Measurements from ENCODE around the gene GPI.

The GPI gene

DNA sequence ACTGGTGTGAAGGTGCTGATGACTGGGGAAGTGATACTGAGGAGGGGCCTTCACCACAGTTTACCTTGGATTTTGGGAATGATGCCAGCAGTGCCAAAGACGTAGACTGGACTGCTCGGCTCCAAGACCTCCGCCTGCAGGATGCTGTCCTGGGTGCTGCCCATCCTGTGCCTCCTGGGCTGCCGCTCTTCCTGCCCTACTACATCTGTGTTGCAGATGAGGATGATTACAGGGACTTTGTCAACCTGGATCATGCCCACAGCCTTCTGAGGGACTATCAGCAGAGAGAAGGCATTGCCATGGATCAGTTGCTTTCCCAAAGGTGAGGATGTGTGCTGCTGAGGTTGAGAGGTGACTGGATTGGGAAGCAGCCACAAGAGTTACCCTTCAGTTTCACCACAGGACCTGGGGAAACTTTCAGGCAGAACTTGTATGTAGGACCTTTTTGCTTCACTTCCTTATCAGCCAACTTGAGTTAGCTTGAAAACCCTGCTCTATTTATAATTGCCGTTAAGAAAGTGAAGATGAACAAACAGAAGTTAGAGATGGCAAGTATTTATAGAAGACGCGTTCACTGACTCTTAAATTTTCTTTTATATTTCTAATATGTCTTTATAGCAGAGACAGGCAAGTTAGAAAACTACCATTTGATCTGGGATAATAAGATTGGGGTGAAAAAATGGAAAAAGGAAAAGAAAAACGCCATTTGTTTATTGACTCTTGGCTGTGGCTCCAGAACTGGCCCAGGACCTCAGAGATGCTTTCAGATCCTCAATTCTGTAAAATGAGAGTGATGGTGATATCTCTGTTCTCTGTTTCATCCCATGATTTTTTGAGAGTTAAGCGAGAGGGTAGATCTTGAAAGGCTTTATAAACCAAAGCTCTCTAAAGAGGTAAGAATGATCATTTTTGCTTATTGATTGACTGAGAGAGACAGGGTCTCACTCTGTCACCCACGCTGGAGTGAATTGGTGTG, 44.5 kb downstream of the GPI start:
- no peak for DNase-seq

- DNase-seq: no peak
Measured at GRCh38 chr19:34411216-34411615, 46.2 kb downstream of the GPI start.

- no peak for DNase-seq
Measured at GRCh38 chr19:34416021-34416545, 51.1 kb downstream of the GPI start.

DNA sequence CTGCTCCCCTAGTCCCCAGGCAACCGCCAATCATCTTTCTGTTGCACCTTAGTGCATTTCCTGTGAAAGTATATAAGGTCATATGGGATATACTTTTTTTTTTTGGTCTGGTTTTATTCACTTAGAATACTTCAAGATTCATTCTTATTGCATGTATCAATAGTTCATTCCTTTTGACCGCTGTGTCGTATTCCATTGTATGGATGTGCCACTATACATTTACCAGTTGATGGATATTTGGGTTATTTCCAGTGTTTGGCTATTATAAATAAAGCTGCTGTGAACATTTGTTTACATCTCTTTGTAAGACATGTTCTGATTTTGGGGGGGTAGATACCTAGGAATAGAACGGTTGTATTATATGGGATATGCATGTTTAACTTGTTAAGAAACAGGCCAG, 53.3 kb downstream of the GPI start:
- DNase-seq: no peak

- DNase-seq: no peak
Measured at GRCh38 chr19:34426096-34426661, 61.2 kb downstream of the GPI start.

DNA sequence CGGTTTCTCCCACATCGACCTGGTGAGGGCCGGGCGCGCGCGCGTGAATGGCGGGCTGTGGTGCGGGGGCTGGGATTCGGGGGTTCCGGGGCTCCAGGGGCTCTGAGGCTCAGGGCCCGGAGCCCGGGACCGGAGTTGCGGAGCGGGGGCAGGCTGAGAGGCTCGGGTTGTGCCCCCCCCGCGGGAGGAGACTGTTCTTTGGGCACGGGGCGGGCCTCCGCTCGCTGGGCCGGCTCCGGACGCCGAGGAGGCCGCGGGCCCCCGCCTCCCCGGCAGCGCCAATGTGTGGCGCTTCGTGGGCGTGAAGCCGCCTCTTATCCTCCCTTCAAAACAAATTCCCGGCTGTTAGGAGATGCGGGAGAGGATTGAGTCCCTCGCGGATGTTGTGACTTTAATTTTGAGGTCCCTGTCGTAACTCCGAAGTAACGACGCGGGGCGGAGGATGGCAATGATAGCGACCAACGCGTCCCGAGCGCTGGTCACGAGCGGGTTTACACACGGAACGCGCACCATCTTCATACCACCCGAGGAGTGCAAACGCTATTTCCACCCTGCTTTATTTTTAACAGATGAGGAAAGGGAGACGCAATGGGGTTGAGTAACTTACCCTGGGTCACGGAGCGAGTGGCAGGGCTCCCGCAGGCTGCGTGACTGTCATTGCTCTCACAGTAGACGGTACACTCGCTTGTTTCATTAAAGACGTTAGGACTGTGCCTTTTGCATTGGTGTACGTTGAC, 63.7 kb downstream of the GPI start:
- DNase-seq: peak in 1 of 4 experiments; percentile 32

DNA sequence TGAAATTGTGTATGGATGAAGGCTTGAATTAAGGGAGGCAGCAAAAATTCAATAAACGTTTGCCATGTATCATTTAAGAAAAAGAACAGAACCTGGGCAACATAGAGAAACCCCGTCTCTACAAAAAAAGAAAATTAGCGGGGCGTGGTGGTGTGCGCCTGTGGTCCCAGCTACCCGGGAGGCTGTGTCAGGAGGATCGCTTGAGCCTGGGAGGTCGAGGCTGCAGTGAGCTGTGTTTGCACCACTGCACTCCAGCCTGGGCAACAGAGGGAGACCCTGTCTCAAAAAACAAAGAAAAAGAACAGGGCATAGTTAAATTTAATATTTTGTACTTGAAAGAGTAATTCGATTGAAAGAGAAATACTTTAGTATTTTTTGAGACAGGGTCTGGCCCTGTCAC, 64.6 kb downstream of the GPI start:
- DNase-seq: no peak

GRCh38 chr19:34430738-34431625, 66.0 kb downstream of the GPI start:
- DNase-seq: no peak

- no peak for DNase-seq
Measured at GRCh38 chr19:34431681-34432402, 66.8 kb downstream of the GPI start.

DNA sequence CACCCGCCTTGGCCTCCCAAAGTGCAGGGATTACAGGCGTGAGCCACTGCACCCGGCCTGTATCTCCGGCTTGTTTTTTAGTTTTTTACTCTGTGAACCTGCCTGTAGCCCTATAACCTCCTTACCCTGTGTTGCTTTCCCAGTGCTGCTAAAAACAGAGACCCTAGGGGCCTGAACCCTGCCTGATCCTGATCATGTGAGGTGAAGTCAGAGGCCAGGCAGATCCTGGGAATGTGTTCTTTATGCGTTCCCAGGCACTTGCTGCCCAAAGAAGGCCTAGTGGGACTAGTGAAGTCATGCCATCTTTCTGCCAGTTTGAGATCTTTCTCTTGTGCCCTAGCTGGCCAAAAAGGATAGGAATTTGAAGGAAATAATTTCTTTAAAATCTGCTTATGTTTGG, 67.8 kb downstream of the GPI start:
- DNase-seq: no peak

DNA sequence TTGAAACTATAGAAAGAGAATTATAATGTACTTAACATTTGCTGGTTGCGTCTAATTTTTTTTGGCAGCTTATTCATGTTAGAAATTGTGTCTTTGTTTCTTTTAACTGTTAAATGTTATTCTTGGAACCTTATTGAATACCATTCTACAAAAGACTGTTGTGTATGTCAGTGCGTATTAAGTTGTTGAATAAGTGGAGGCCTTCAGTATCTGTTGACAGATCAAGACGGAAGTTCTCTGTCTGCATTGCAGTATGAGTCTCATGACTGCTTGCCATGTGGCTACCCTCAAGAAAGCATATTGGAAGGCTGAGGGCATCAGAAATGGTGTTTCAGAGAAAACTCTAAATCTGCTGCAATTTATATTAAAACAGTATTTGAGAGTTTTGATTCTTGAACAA, 71.7 kb downstream of the GPI start:
- DNase-seq: no peak

DNA sequence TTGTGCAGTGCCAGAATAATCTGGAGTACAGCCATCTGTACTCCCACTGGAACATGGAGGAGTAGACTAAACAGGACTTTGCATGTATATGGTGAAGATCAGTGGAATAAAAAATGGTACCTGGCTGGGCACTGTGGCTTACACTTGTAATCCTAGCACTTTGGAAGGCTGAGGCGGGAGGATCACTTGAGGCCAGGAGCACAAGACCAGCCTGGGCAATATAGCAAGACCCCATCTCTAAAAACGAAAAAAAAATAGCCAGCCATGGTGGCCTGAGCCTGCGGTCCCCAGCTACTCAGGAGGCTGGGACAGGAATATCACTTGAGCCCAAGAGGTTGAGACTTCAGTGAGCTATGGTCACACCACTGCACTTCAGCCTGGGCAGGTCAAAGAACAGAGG, 83.2 kb downstream of the GPI start:
- no peak for DNase-seq
